Sigmoid colon (tissue), 4 donors: ENCODE data around the gene CEP97.
"Not testable (repeated sequence)": the region's sequence is repeated elsewhere in the genome, so short reads cannot be mapped to it uniquely, and the experiment has no call there.

ENCODE experiments used
- POLR2AphosphoS5 ChIP-seq, 4 donors: sonication (generic); formaldehyde crosslinking; IDR thresholded peaks; one replicate each; pipeline ENCODE4 v1.6.1; 2017; ENCODE audit warnings: antibody characterized with exemption in 4 of 4
- TF ChIP-seq, protein P1 (sequence below), 4 experiments: fragments of 450-650 bp in 3 of 4; fragments of 200-600 bp in 1 of 4; IDR thresholded peaks; one replicate each; pipeline ENCODE4 v1.5.1; 2016 to 2019; ENCODE audit warnings: antibody characterized with exemption in 4 of 4, mild to moderate bottlenecking in 3 of 4, moderate library complexity in 2 of 4

DNA sequence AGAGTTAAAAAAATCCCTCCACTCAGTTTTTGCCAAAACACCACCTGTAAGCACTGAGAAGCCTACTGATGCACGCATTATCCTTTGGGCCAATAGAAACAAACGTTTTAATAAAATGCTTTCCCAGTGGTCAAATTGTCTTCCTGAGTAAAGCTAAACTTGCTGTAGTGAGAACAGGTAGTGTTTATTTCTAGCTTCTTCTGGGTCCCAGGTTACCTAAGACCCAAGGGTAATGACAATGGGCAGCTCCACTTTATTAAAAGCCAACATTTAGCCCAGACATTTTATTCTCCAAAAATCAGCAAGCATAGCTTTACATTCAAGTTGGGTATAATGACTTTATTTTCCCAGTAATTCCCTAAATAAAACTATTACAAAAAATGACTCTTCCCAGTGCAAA, 45.6 kb upstream of the CEP97 start:
- TF ChIP-seq POLR2AphosphoS5 (IDR thresholded peaks at IDR 0.05): not testable (repeated sequence)
- TF ChIP-seq, protein P1, sequence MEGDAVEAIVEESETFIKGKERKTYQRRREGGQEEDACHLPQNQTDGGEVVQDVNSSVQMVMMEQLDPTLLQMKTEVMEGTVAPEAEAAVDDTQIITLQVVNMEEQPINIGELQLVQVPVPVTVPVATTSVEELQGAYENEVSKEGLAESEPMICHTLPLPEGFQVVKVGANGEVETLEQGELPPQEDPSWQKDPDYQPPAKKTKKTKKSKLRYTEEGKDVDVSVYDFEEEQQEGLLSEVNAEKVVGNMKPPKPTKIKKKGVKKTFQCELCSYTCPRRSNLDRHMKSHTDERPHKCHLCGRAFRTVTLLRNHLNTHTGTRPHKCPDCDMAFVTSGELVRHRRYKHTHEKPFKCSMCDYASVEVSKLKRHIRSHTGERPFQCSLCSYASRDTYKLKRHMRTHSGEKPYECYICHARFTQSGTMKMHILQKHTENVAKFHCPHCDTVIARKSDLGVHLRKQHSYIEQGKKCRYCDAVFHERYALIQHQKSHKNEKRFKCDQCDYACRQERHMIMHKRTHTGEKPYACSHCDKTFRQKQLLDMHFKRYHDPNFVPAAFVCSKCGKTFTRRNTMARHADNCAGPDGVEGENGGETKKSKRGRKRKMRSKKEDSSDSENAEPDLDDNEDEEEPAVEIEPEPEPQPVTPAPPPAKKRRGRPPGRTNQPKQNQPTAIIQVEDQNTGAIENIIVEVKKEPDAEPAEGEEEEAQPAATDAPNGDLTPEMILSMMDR (IDR thresholded peaks at IDR 0.05): not testable (repeated sequence)
